Gastroesophageal sphincter (tissue), 4 donors: ENCODE results near the gene ACIN1. TPM values are rescaled to one million over a fixed set of nuclear protein-coding genes. Genes with fewer than 3 reads are reported as not detected.

ENCODE experiments used
- ATAC-seq: fragments of 150-250 bp; one replicate; pipeline ENCODE4 v1.9.1; 2016; ENCODE audit warnings: mild to moderate bottlenecking, moderate library complexity
- H3K27ac ChIP-seq, 4 donors: fragments of 200-600 bp; sonication (generic) in 3 of 4; 1 replicate in 3 of 4; 2 replicates in 1 of 4; pipeline ENCODE4 v1.5.1; 2016 to 2019
- H3K27me3 ChIP-seq: fragments of 200-600 bp; sonication (generic); one replicate; pipeline ENCODE4 v1.5.1; 2019
- H3K36me3 ChIP-seq, 2 donors: fragments of 200-600 bp; sonication (generic); one replicate each; pipeline ENCODE4 v1.5.1; 2019; ENCODE audit warnings: control low read depth in 1 of 2
- H3K4me1 ChIP-seq, 3 donors: fragments of 200-600 bp; sonication (generic); 1 replicate in 2 of 3; 2 replicates in 1 of 3; pipeline ENCODE4 v1.5.1; 2016 to 2019; ENCODE audit warnings: control low read depth in 2 of 3
- H3K4me3 ChIP-seq, 2 donors: fragments of 200-600 bp; sonication (generic); one replicate each; pipeline ENCODE4 v1.5.1; 2019; ENCODE audit warnings: mild to moderate bottlenecking in 1 of 2, moderate library complexity in 1 of 2
- H3K9me3 ChIP-seq, 3 donors: fragments of 200-600 bp; sonication (generic); one replicate each; pipeline ENCODE4 v1.5.1; 2017 to 2019; ENCODE audit warnings: control low read depth in 2 of 3
- EP300 ChIP-seq: sonication (generic); formaldehyde crosslinking; IDR thresholded peaks from one replicate; pipeline ENCODE4 v1.6.1; 2017; ENCODE audit warnings: antibody characterized with exemption, mild to moderate bottlenecking
- POLR2A ChIP-seq, 2 donors: fragments of 450-650 bp; IDR thresholded peaks; one replicate each; pipeline ENCODE4 v1.6.1; 2017; ENCODE audit warnings: antibody characterized with exemption in 2 of 2, mild to moderate bottlenecking in 2 of 2, moderate library complexity in 1 of 2
- POLR2AphosphoS5 ChIP-seq: sonication (generic); formaldehyde crosslinking; IDR thresholded peaks from one replicate; pipeline ENCODE4 v1.6.1; 2017; ENCODE audit warnings: antibody characterized with exemption
- WGBS, 2 donors: methylation state at CpG; one replicate each; pipeline ENCODE4 v1.1.5; 2018; ENCODE audit warnings: low coverage in 1 of 2; 5-methylcytosine and 5-hydroxymethylcytosine counted together
- total RNA-seq, 4 donors: library from RNA; depleted of rRNA; stranded (reverse); fragments of >200 nt; gene quantifications; one replicate each; pipeline ENCODE4 v1.1.0, GENCODE V29; 2016
- TF ChIP-seq, protein P1 (sequence below), 4 experiments: fragments of 200-600 bp in 2 of 4; fragments of 450-650 bp in 2 of 4; sonication (generic) in 1 of 4; IDR thresholded peaks; one replicate each; pipeline ENCODE4 v1.5.1; 2017 to 2019; ENCODE audit warnings: antibody characterized with exemption in 4 of 4, mild to moderate bottlenecking in 2 of 4, moderate library complexity in 2 of 4

Gene ACIN1
- total RNA-seq, 4 donors from 2014 or later = 55.7 to 121 (median 91.8) TPM

DNA sequence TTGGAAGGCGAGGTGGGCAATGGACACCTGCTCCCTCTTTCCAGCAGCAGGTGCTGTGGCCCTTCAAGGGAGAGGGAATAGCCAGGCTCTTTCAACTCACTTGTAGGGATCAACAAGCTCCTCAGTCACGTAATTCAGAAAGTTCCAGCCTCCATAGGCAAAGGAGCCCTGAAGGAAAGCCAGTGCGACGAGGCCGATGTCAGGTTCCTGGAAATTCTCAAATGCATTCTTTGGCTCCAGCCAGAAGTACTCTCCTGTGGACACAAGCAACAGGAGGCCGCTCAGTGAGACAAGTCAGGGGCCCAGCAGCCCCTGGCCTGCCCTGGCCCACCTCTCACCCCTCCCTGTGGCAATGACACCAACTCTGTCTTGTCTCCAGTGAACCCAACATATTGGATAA, 45.4 kb upstream of the ACIN1 start:
- Histone ChIP-seq H3K4me1 (peaks cover 7 to 73% (median 11%) of the 10 kb centered on the region in 3 donors), H3K27me3 (no peaks in the 10 kb centered on the region), H3K9me3 (no peaks in the 10 kb centered on the region), H3K4me3 (no peak overlapping the region), H3K27ac (peak overlapping the region in 3 of 4 donors; percentile 39 to 95 (median 90)), H3K36me3 (peaks cover 0 to 67% of the 10 kb centered on the region in 2 donors)
- ATAC-seq = no peak
- no peak for TF ChIP-seq EP300
- 57% methylated on average over 5 of the region's 6 CpGs; no CpG with 5 or more reads in 1 of the 2 donors for WGBS, 2 donors

DNA sequence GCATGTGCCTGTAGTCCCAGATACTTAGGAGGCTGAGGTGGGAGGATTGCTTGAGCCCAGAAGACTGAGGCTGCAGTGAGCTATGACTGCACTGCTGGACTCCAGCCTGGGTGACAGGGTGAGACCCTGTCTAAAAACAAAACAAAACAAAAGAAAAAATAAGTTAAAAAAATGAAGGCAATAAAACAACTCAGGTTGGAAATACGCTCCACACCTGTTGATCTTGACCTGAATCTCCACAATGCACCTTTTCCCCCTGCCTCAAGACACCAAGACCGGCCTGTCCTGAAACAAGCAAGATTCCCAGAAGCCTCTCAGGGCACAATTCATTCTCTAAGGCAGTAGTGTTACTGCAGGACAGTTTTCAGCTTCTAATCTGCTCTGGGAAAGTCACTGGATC, 44.9 kb upstream of the ACIN1 start:
- TF ChIP-seq, protein P1, sequence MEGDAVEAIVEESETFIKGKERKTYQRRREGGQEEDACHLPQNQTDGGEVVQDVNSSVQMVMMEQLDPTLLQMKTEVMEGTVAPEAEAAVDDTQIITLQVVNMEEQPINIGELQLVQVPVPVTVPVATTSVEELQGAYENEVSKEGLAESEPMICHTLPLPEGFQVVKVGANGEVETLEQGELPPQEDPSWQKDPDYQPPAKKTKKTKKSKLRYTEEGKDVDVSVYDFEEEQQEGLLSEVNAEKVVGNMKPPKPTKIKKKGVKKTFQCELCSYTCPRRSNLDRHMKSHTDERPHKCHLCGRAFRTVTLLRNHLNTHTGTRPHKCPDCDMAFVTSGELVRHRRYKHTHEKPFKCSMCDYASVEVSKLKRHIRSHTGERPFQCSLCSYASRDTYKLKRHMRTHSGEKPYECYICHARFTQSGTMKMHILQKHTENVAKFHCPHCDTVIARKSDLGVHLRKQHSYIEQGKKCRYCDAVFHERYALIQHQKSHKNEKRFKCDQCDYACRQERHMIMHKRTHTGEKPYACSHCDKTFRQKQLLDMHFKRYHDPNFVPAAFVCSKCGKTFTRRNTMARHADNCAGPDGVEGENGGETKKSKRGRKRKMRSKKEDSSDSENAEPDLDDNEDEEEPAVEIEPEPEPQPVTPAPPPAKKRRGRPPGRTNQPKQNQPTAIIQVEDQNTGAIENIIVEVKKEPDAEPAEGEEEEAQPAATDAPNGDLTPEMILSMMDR (IDR thresholded peaks at IDR 0.05) = no peak
- no peak for TF ChIP-seq POLR2A (IDR thresholded peaks at IDR 0.05)
- TF ChIP-seq EP300 = no peak
- no peak for TF ChIP-seq POLR2AphosphoS5
- no peaks in the 10 kb centered on the region for H3K9me3 ChIP-seq
- H3K4me1 ChIP-seq = peaks cover 7 to 68% (median 11%) of the 10 kb centered on the region in 3 donors
- no peaks in the 10 kb centered on the region for H3K27me3 ChIP-seq
- no peak overlapping the region for H3K4me3 ChIP-seq
- 93% methylated on average over 2 of the region's 2 CpGs; no CpG with 5 or more reads in 1 of the 2 donors for WGBS, 2 donors
- peak overlapping the region in 2 of 4 donors; percentile 90 to 95 for H3K27ac ChIP-seq
- ATAC-seq = no peak
- H3K36me3 ChIP-seq = peaks cover 0 to 71% of the 10 kb centered on the region in 2 donors

DNA sequence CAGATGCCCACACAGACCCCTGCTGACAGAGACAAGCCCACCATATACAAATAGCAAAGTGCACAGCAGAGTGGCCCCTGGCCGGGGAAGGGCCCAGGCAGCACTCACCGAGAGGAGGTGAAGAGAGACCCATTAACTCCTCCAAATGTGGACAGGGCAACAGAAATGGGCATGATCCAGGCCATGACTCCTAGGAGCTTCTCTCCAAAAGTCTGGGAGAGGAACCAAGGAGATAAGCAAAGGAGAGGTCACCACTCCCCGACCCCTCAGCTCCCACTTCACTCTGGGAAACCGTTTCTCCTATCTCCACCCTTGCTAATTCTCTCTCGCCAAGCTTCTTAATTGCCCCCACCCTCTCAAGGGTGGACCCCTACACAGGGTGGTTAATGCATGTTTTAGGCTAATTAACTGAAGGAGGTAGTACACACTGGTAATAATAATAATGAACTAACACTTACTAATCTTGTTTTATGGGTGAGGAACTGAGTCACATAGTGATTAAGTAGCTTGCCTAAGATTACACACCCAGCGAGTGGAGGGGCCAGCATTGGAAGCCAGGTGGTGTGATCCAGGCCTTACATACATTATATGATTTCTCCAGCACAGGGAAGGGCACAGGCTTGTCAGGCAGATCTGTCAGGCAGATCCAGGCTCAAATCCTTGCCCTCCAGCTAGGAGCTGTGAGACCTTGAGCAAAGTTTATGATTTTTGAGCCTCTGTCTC, 43.0 kb upstream of the ACIN1 start:
- no peaks in the 10 kb centered on the region for H3K9me3 ChIP-seq
- H3K4me1 ChIP-seq = peaks cover 7 to 49% (median 10%) of the 10 kb centered on the region in 3 donors
- no peak for ATAC-seq
- TF ChIP-seq POLR2AphosphoS5 (no peak), POLR2A (IDR thresholded peaks at IDR 0.05) (no peak), EP300 (no peak)
- TF ChIP-seq, protein P1 (IDR thresholded peaks at IDR 0.05) = no peak
- H3K4me3 ChIP-seq = no peak overlapping the region
- 72 to 90% methylated on average over 3 of the region's 6 CpGs for WGBS, 2 donors
- no peaks in the 10 kb centered on the region for H3K27me3 ChIP-seq
- peak overlapping the region; percentile 9 to 72 (median 50) for H3K27ac ChIP-seq
- peaks cover 0 to 83% of the 10 kb centered on the region in 2 donors for H3K36me3 ChIP-seq

GRCh38 chr14:23137192-23137812, 42.4 kb upstream of the ACIN1 start:
- H3K27ac ChIP-seq = peak overlapping the region in 3 of 4 donors; percentile 45 to 72 (median 54)
- H3K9me3 ChIP-seq = no peaks in the 10 kb centered on the region
- 83% methylated on average over 4 of the region's 11 CpGs; no CpG with 5 or more reads in 1 of the 2 donors for WGBS, 2 donors
- no peak overlapping the region for H3K4me3 ChIP-seq
- ATAC-seq = peak; percentile 34
- TF ChIP-seq, protein P1 (IDR thresholded peaks at IDR 0.05) = no peak
- TF ChIP-seq POLR2A (IDR thresholded peaks at IDR 0.05) = peak in 1 of 2 donors; percentile 20
- H3K27me3 ChIP-seq = no peaks in the 10 kb centered on the region
- H3K36me3 ChIP-seq = peaks cover 0 to 82% of the 10 kb centered on the region in 2 donors
- H3K4me1 ChIP-seq = peaks cover 3 to 42% (median 4%) of the 10 kb centered on the region in 3 donors

GRCh38 chr14:23136566-23137133, 41.7 kb upstream of the ACIN1 start:
- WGBS, 2 donors = 73 to 97% methylated on average over 6 to 10 of the region's 16 CpGs
- peaks cover 0 to 89% of the 10 kb centered on the region in 2 donors for H3K36me3 ChIP-seq
- peaks cover under 1 to 36% (median 4%) of the 10 kb centered on the region in 3 donors for H3K4me1 ChIP-seq
- H3K4me3 ChIP-seq = no peak overlapping the region
- TF ChIP-seq POLR2AphosphoS5 = no peak
- no peak for TF ChIP-seq EP300
- no peak for TF ChIP-seq POLR2A (IDR thresholded peaks at IDR 0.05)
- TF ChIP-seq, protein P1 (IDR thresholded peaks at IDR 0.05) = no peak
- no peak for ATAC-seq
- H3K27ac ChIP-seq = peak overlapping the region in 2 of 4 donors; percentile 54 to 72
- H3K27me3 ChIP-seq = no peaks in the 10 kb centered on the region
- H3K9me3 ChIP-seq = no peaks in the 10 kb centered on the region
